ENCODE measurements around the gene NCKAP1. TPM values are rescaled to one million over a fixed set of nuclear protein-coding genes. Genes with fewer than 3 reads are reported as not detected.

Gene NCKAP1
- total and polyA plus RNA-seq, 2 of the 4 experiments (the other 2 are of a cell fraction): 91.1 to 160 TPM

GRCh38 chr2:182890305-182890704 is 148.0 kb downstream of the NCKAP1 start:
- 94% methylated on average over 5 of the region's 7 CpGs; no CpG with 5 or more reads in 1 of the 2 experiments for WGBS, 2 experiments (ENCODE audit: extremely low coverage in 2 of 2, insufficient read length in 1 of 2)
- in situ Hi-C loops (cut with MboI; ENCODE audit: low sequenced_read_pairs): no loop called here
- Histone ChIP-seq H3K4me3 (ENCODE audit: insufficient read depth, low read depth, low read length) (no peak overlapping the region), H2BK20ac (ENCODE audit: low read depth, low read length) (no peak overlapping the region), H3K14ac (replicated peaks; ENCODE audit: low read depth, low read length) (no peak overlapping the region), H3K27me3 (ENCODE audit: control insufficient read depth, insufficient read depth, low read length) (no peaks in the 10 kb centered on the region), H4K20me1 (ENCODE audit: insufficient read depth, low read length) (no peaks in the 10 kb centered on the region), H3K4me2 (ENCODE audit: low read depth, low read length) (no peak overlapping the region), H3K9ac (ENCODE audit: low read depth, low read length) (no peak overlapping the region), H3K9me3 (ENCODE audit: control insufficient read depth, insufficient read depth, low read length) (no peaks in the 10 kb centered on the region), H3K4ac (ENCODE audit: low read depth, low read length) (no peak overlapping the region), H3K36me3 (ENCODE audit: control insufficient read depth, insufficient read depth, low read length) (no peaks in the 10 kb centered on the region), H2AFZ (replicated peaks; ENCODE audit: low read length, poor library complexity) (no peak overlapping the region), H2BK5ac (ENCODE audit: low read depth, low read length, poor library complexity, severe bottlenecking) (no peak overlapping the region), H2AK9ac (replicated peaks; ENCODE audit: low read depth, low read length, poor library complexity) (no peak overlapping the region), H3K18ac (ENCODE audit: low read depth, low read length) (no peak overlapping the region), H3K79me1 (ENCODE audit: low read depth in 1 of 2, low read length in 2 of 2) (no peaks in the 10 kb centered on the region), H4K5ac (ENCODE audit: low read depth, low read length) (no peak overlapping the region), H2BK120ac (ENCODE audit: low read depth, low read length) (no peak overlapping the region), H2BK15ac (ENCODE audit: low read depth, low read length) (no peak overlapping the region), H3K4me1 (ENCODE audit: control insufficient read depth, insufficient read depth, low read length) (peaks cover 2% of the 10 kb centered on the region), H2AK5ac (ENCODE audit: low read depth, low read length) (no peak overlapping the region), H3K23ac (ENCODE audit: low read depth, low read length) (no peak overlapping the region), H4K8ac (ENCODE audit: low read depth in 2 of 2, low read length in 2 of 2) (no peak overlapping the region), H3K9me1 (ENCODE audit: insufficient read depth, low read length) (no peaks in the 10 kb centered on the region), H3K27ac (ENCODE audit: insufficient read depth, low read length) (no peak overlapping the region), H4K91ac (ENCODE audit: insufficient read depth, low read depth, low read length) (no peak overlapping the region), H3K56ac (ENCODE audit: extremely low read depth, insufficient read depth, low read length) (no peak overlapping the region)
- dilution Hi-C loops (cut with HindIII; ENCODE audit: low sequenced_read_pairs, unreplicated experiment): no loop called here
- ATAC-seq (ENCODE audit: low read depth): no peak
- no peak for DNase-seq
- TF ChIP-seq RFX5 (IDR thresholded peaks at IDR 0.05; ENCODE audit: low read depth, low read length) (no peak), CEBPB (IDR thresholded peaks at IDR 0.05; ENCODE audit: low read depth, low read length) (no peak), NFE2L2 (IDR thresholded peaks at IDR 0.05; ENCODE audit: low read depth, low read length) (no peak), RCOR1 (IDR thresholded peaks at IDR 0.05; ENCODE audit: insufficient replicate concordance, low read length) (no peak), RAD21 (IDR thresholded peaks at IDR 0.05; ENCODE audit: low read length) (no peak), FOS (IDR thresholded peaks at IDR 0.05; ENCODE audit: low read depth, low read length) (no peak), USF2 (IDR thresholded peaks at IDR 0.05; ENCODE audit: low read depth, low read length) (no peak), SMC3 (IDR thresholded peaks at IDR 0.05; ENCODE audit: low read depth, low read length) (no peak), BHLHE40 (IDR thresholded peaks at IDR 0.05; ENCODE audit: low read depth, low read length) (no peak), POLR2A (IDR thresholded peaks at IDR 0.05; ENCODE audit: low read depth, low read length) (no peak), CHD1 (IDR thresholded peaks at IDR 0.05; ENCODE audit: low read depth, low read length) (no peak), MAZ (IDR thresholded peaks at IDR 0.05; ENCODE audit: borderline replicate concordance, low read depth, low read length) (no peak), MAFK (IDR thresholded peaks at IDR 0.05; ENCODE audit: low read depth, low read length) (no peak), CTCF (conservative IDR thresholded peaks at IDR 0.05; ENCODE audit: low read depth, low read length) (no peak), ELK1 (IDR thresholded peaks at IDR 0.05; ENCODE audit: borderline replicate concordance, low read depth, low read length) (no peak), MXI1 (IDR thresholded peaks at IDR 0.05; ENCODE audit: borderline replicate concordance, low read depth, low read length) (no peak)
- BruUV-seq (replicated peaks): no TSS peak
- CTCF ChIA-PET: no interaction called here
- POLR2A ChIA-PET (ENCODE audit: unreplicated experiment): no interaction called here
- intact Hi-C loops (cut with micrococcal nuclease): no loop called here
